ENCODE results near the gene ZIC2.

ZIC2 gene

DNA sequence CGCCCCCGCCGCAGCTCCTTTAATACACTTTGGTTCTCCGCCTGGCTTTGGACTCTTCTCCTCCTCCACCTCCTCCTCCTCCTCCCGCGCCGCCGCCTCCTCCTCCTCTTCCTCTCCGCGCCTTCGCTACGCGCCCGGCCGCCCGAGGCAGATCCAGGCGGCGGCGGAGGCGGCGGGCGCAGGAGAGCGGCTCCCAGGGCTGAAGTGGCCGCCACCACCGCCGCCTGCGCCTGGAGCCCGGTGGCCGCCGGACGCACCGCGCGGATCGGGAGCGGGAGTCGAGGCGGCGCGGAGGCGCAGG lies at the start of gene ZIC2:
Gene ZIC2, plus strand, starts transcription at position 50 of the 301 bp plus-strand sequence. CDS start 281 bp downstream, outside the sequence.
- Histone ChIP-seq H3K36me3 (ENCODE audit: control insufficient read depth, insufficient read depth, low read length) (no peaks in the 10 kb centered on the region), H3K27me3 (replicated peaks; ENCODE audit: control insufficient read depth, insufficient read depth, low read length) (no peaks in the 10 kb centered on the region; the same call in 1 of the 2 replicates), H3K4me3 (replicated peaks; ENCODE audit: low read depth, low read length) (peak within 1 kb of the TSS; percentile 60)
- TF ChIP-seq, protein P1, sequence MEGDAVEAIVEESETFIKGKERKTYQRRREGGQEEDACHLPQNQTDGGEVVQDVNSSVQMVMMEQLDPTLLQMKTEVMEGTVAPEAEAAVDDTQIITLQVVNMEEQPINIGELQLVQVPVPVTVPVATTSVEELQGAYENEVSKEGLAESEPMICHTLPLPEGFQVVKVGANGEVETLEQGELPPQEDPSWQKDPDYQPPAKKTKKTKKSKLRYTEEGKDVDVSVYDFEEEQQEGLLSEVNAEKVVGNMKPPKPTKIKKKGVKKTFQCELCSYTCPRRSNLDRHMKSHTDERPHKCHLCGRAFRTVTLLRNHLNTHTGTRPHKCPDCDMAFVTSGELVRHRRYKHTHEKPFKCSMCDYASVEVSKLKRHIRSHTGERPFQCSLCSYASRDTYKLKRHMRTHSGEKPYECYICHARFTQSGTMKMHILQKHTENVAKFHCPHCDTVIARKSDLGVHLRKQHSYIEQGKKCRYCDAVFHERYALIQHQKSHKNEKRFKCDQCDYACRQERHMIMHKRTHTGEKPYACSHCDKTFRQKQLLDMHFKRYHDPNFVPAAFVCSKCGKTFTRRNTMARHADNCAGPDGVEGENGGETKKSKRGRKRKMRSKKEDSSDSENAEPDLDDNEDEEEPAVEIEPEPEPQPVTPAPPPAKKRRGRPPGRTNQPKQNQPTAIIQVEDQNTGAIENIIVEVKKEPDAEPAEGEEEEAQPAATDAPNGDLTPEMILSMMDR (IDR thresholded peaks at IDR 0.05; ENCODE audit: insufficient read depth, low read length, poor library complexity, severe bottlenecking) = no peak
- no peak for DNase-seq (ENCODE audit: extremely low read depth, insufficient read length)

- no peaks in the 10 kb centered on the region for H3K27me3 ChIP-seq (replicated peaks; ENCODE audit: control insufficient read depth, insufficient read depth, low read length)
- TF ChIP-seq, protein P1 (IDR thresholded peaks at IDR 0.05; ENCODE audit: insufficient read depth, low read length, poor library complexity, severe bottlenecking) = no peak
- no peaks in the 10 kb centered on the region for H3K36me3 ChIP-seq (ENCODE audit: control insufficient read depth, insufficient read depth, low read length)
- DNase-seq (ENCODE audit: extremely low read depth, insufficient read length) = no peak
- H3K4me3 ChIP-seq (replicated peaks; ENCODE audit: low read depth, low read length) = no peak overlapping the region
These were observed 48.7 kb upstream of the ZIC2 start for GRCh38 chr13:99932912-99933311.

GRCh38 chr13:99935772-99936171 lies 45.8 kb upstream of the ZIC2 start:
- TF ChIP-seq, protein P1 (IDR thresholded peaks at IDR 0.05; ENCODE audit: insufficient read depth, low read length, poor library complexity, severe bottlenecking) = no peak
- DNase-seq (ENCODE audit: extremely low read depth, insufficient read length) = no peak
- H3K36me3 ChIP-seq (ENCODE audit: control insufficient read depth, insufficient read depth, low read length) = no peaks in the 10 kb centered on the region
- H3K27me3 ChIP-seq (replicated peaks; ENCODE audit: control insufficient read depth, insufficient read depth, low read length) = no peaks in the 10 kb centered on the region
- no peak overlapping the region for H3K4me3 ChIP-seq (replicated peaks; ENCODE audit: low read depth, low read length)

- TF ChIP-seq, protein P1 (IDR thresholded peaks at IDR 0.05; ENCODE audit: insufficient read depth, low read length, poor library complexity, severe bottlenecking) = no peak
- Histone ChIP-seq H3K27me3 (replicated peaks; ENCODE audit: control insufficient read depth, insufficient read depth, low read length) (no peaks in the 10 kb centered on the region), H3K4me3 (replicated peaks; ENCODE audit: low read depth, low read length) (no peak overlapping the region), H3K36me3 (ENCODE audit: control insufficient read depth, insufficient read depth, low read length) (no peaks in the 10 kb centered on the region)
- DNase-seq (ENCODE audit: extremely low read depth, insufficient read length) = no peak
These were observed 42.9 kb upstream of the ZIC2 start for GRCh38 chr13:99938635-99939034.

GRCh38 chr13:99941086-99941485 lies 40.5 kb upstream of the ZIC2 start:
- TF ChIP-seq, protein P1 (IDR thresholded peaks at IDR 0.05; ENCODE audit: insufficient read depth, low read length, poor library complexity, severe bottlenecking) = no peak
- Histone ChIP-seq H3K4me3 (replicated peaks; ENCODE audit: low read depth, low read length) (no peak overlapping the region), H3K36me3 (ENCODE audit: control insufficient read depth, insufficient read depth, low read length) (no peaks in the 10 kb centered on the region), H3K27me3 (replicated peaks; ENCODE audit: control insufficient read depth, insufficient read depth, low read length) (no peaks in the 10 kb centered on the region)
- no peak for DNase-seq (ENCODE audit: extremely low read depth, insufficient read length)

DNA sequence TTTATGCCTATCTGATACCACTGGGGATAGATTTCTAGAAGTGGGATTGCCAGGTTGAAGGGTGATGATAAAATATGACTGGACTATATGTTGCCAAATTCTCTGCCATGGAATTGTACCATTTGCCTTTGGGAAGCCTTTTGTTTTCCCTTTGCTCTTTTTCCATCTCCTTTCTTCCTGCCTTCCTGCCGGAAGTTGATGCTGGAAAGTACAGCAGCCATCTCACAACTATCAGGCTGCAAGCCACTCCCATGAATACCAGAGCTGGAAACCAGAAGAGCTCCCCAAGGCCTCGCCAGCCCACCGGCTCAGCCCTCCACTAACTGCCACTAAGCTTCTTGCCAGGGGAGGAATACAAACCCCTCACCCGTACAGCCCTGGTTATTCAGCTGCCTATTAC lies 39.7 kb upstream of the ZIC2 start:
- DNase-seq (ENCODE audit: extremely low read depth, insufficient read length) = no peak
- Histone ChIP-seq H3K36me3 (ENCODE audit: control insufficient read depth, insufficient read depth, low read length) (no peaks in the 10 kb centered on the region), H3K27me3 (replicated peaks; ENCODE audit: control insufficient read depth, insufficient read depth, low read length) (no peaks in the 10 kb centered on the region), H3K4me3 (replicated peaks; ENCODE audit: low read depth, low read length) (no peak overlapping the region)
- TF ChIP-seq, protein P1 (IDR thresholded peaks at IDR 0.05; ENCODE audit: insufficient read depth, low read length, poor library complexity, severe bottlenecking) = no peak

Measured in GM06990 (cell line).